Suppressor macrophage (primary cell): ENCODE results near the gene DOK3.

ENCODE experiments used
- DNase-seq, 4 experiments: peaks; one replicate each; pipeline ENCODE4 v3.0.0-alpha.2; 2020 to 2022

Gene DOK3

GRCh38 chr5:177512736-177513380, 3.2 kb upstream of the DOK3 start:
- no peak for DNase-seq

GRCh38 chr5:177511796-177512675, 2.4 kb upstream of the DOK3 start:
- no peak for DNase-seq

- peak in 3 of 4 experiments; percentile 31 to 41 (median 37) for DNase-seq
Measured at GRCh38 chr5:177511181-177511580, 1.6 kb upstream of the DOK3 start.

GRCh38 chr5:177510567-177511053, 984 bp upstream of the DOK3 start:
- peak; percentile 92 to 98 (median 94) for DNase-seq

GRCh38 chr5:177509991-177510566, 453 bp upstream of the DOK3 start:
- DNase-seq: peak; percentile 44 to 75 (median 70)

GRCh38 chr5:177508837-177509236, 789 bp downstream of the DOK3 start:
- peak; percentile 39 to 66 (median 62) for DNase-seq

- DNase-seq: peak in 1 of 4 experiments; percentile 46
Measured at GRCh38 chr5:177508221-177508611, 1.4 kb downstream of the DOK3 start.

- peak; percentile 58 to 80 (median 68) for DNase-seq
Measured at GRCh38 chr5:177507596-177508220, 1.9 kb downstream of the DOK3 start.

- peak in 3 of 4 experiments; percentile 36 to 59 (median 40) for DNase-seq
Measured at GRCh38 chr5:177507165-177507564, 2.5 kb downstream of the DOK3 start.

- DNase-seq: no peak
Measured at GRCh38 chr5:177505075-177505474, 4.6 kb downstream of the DOK3 start.

GRCh38 chr5:177504086-177505056, 5.3 kb downstream of the DOK3 start:
- DNase-seq: no peak

GRCh38 chr5:177503351-177504085, 6.1 kb downstream of the DOK3 start:
- DNase-seq: no peak

- DNase-seq: no peak
Measured at GRCh38 chr5:177502886-177503285, 6.7 kb downstream of the DOK3 start.

- peak in 1 of 4 experiments; percentile 39 for DNase-seq
Measured at GRCh38 chr5:177501874-177502678, 7.5 kb downstream of the DOK3 start.

- peak; percentile 85 to 96 (median 92) for DNase-seq
Measured at GRCh38 chr5:177500685-177501522, 8.7 kb downstream of the DOK3 start.

- DNase-seq: no peak
Measured at GRCh38 chr5:177499842-177500241, 9.8 kb downstream of the DOK3 start.

GRCh38 chr5:177498013-177498787, 11.4 kb downstream of the DOK3 start:
- peak in 2 of 4 experiments; percentile 26 to 54 for DNase-seq
